Activated CD4-positive, alpha-beta memory T cell treated with anti-CD3 and anti-CD28 coated beads, Interleukin-2, amount 10 ng/mL, durations not matched to agents 7 days and 5 days (primary cell): Measurements from ENCODE around the gene SRPK1. TPM values are rescaled to one million over a fixed set of nuclear protein-coding genes. Genes with fewer than 3 reads are reported as not detected.

Experiments used
- CTCF ChIA-PET: fragments of 350-600 bp; sonication (Branson Sonifier 250); formaldehyde crosslinking; loops from one replicate; lab custom pipeline; 2021; ENCODE audit warnings: antibody characterized with exemption, inconsistent platforms; lab: Charles Lee
- POLR2A ChIA-PET: fragments of 350-600 bp; sonication (Branson Sonifier 250); formaldehyde crosslinking; loops from one replicate; lab custom pipeline; 2021; ENCODE audit warnings: antibody characterized with exemption; lab: Charles Lee
- DNase-seq: peaks from one replicate; pipeline ENCODE4 v3.0.0-alpha.2; 2020
- H3K27ac Mint-ChIP-seq: one replicate; pipeline ENCODE4 v1.8.0; 2021; ENCODE audit warnings: mild to moderate bottlenecking, mixed read lengths
- H3K27me3 Mint-ChIP-seq: one replicate; pipeline ENCODE4 v1.8.0; 2021; ENCODE audit warnings: mixed read lengths
- H3K36me3 Mint-ChIP-seq: one replicate; pipeline ENCODE4 v1.8.0; 2021; ENCODE audit warnings: low read depth, mixed read lengths
- H3K4me1 Mint-ChIP-seq: one replicate; pipeline ENCODE4 v1.8.0; 2021; ENCODE audit warnings: mixed read lengths
- H3K4me3 Mint-ChIP-seq: one replicate; pipeline ENCODE4 v1.8.0; 2021; ENCODE audit warnings: mild to moderate bottlenecking, mixed read lengths
- H3K9me3 Mint-ChIP-seq: one replicate; pipeline ENCODE4 v1.8.0; 2021; ENCODE audit warnings: mixed read lengths
- total RNA-seq, 2 experiments: library from RNA; stranded (reverse); gene quantifications; one replicate each; pipeline ENCODE4 v1.2.3, GENCODE V29; 2021

The SRPK1 gene
- total RNA-seq, 2 experiments from 2014 or later: 83.0 to 85.4 TPM

- Mint-ChIP-seq H3K4me1 (no peaks in the 10 kb centered on the region), H3K27ac (no peak overlapping the region), H3K27me3 (peaks cover 8% of the 10 kb centered on the region), H3K4me3 (no peak overlapping the region), H3K36me3 (no peaks in the 10 kb centered on the region), H3K9me3 (no peaks in the 10 kb centered on the region)
- ChIA-PET CTCF (no interaction called here), POLR2A (no interaction called here)
- no peak for DNase-seq
These were observed 125.3 kb downstream of the SRPK1 start for GRCh38 chr6:35795453-35796071.

- CTCF ChIA-PET: no interaction called here
- POLR2A ChIA-PET: no interaction called here
- H3K4me3 Mint-ChIP-seq: no peak overlapping the region
- DNase-seq: no peak
- peaks cover 3% of the 10 kb centered on the region for H3K27me3 Mint-ChIP-seq
- H3K4me1 Mint-ChIP-seq: no peaks in the 10 kb centered on the region
- H3K36me3 Mint-ChIP-seq: no peaks in the 10 kb centered on the region
- no peak overlapping the region for H3K27ac Mint-ChIP-seq
- H3K9me3 Mint-ChIP-seq: no peaks in the 10 kb centered on the region
These were observed 126.1 kb downstream of the SRPK1 start for GRCh38 chr6:35794536-35795452.

DNA sequence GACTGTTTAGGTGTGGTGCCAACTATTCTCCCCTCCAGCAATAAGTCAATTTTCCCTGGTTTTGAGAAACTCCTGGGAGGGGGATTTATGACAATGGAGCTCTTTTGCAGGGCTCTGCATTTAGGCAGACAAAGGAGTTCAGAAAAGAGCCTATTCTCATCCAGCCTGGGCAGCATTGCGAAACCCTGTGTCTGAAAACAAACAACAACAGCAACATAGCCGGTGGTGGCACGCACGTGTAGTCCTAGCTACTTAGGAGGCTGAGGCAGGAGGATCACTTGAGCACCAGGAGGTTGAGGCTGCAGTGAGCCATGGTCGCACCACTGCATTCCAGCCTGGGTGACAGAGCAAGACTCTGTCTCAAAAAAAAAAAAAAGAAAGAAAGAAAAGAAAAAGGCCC is 130.2 kb downstream of the SRPK1 start:
- ChIA-PET CTCF (no interaction called here), POLR2A (no interaction called here)
- no peak for DNase-seq
- Mint-ChIP-seq H3K27me3 (peaks cover 28% of the 10 kb centered on the region), H3K36me3 (no peaks in the 10 kb centered on the region), H3K9me3 (no peaks in the 10 kb centered on the region), H3K27ac (no peak overlapping the region), H3K4me1 (no peaks in the 10 kb centered on the region), H3K4me3 (no peak overlapping the region)

- Mint-ChIP-seq H3K9me3 (no peaks in the 10 kb centered on the region), H3K36me3 (no peaks in the 10 kb centered on the region), H3K27me3 (peaks cover 42% of the 10 kb centered on the region), H3K4me3 (no peak overlapping the region), H3K27ac (no peak overlapping the region), H3K4me1 (no peaks in the 10 kb centered on the region)
- no peak for DNase-seq
- POLR2A ChIA-PET: interaction anchor here (1.1 kb wide), 1 partner anchor 9 kb away, joined by 3 read pairs; the partner anchor contains the start of gene CLPS
- CTCF ChIA-PET: interaction anchor here (1.3 kb wide), 1 partner anchor 9 kb away, joined by 3 read pairs; the partner anchor contains the start of gene CLPS
These were observed 132.4 kb downstream of the SRPK1 start for GRCh38 chr6:35788423-35788982.

- CTCF ChIA-PET: no interaction called here
- POLR2A ChIA-PET: interaction anchor here (0.5 to 1.1 kb wide), 2 partner anchors 10 to 241 kb away, joined by 3 read pairs; partner anchors contain the start of gene CLPS
- Mint-ChIP-seq H3K27ac (no peak overlapping the region), H3K4me3 (no peak overlapping the region), H3K27me3 (peaks cover 42% of the 10 kb centered on the region), H3K36me3 (no peaks in the 10 kb centered on the region), H3K9me3 (no peaks in the 10 kb centered on the region), H3K4me1 (no peaks in the 10 kb centered on the region)
- DNase-seq: no peak
These were observed 133.4 kb downstream of the SRPK1 start for GRCh38 chr6:35787266-35788218.

DNA sequence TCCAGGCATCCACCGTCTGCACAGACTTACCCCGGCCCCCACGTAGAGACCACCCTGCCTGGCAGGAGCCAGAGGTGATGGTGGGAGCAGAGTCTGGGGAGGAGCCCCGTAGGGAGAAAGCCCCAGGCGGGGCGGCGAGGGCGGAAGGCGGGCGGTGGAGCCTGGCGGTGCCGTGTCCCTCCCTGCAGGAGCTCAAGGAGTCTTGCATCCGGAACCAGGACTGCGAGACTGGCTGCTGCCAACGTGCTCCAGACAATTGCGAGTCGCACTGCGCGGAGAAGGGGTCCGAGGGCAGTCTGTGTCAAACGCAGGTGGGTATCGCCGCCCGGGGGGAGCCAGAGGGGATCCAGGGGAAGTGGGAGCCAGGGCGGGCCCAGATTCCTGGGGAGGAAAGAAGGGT is 134.1 kb downstream of the SRPK1 start:
- Mint-ChIP-seq H3K4me1 (no peaks in the 10 kb centered on the region), H3K36me3 (no peaks in the 10 kb centered on the region), H3K27ac (no peak overlapping the region), H3K4me3 (no peak overlapping the region), H3K9me3 (no peaks in the 10 kb centered on the region), H3K27me3 (peaks cover 42% of the 10 kb centered on the region)
- ChIA-PET CTCF (no interaction called here), POLR2A (no interaction called here)
- DNase-seq: no peak

GRCh38 chr6:35786272-35786671 is 134.6 kb downstream of the SRPK1 start:
- Mint-ChIP-seq H3K9me3 (no peaks in the 10 kb centered on the region), H3K27me3 (peaks cover 43% of the 10 kb centered on the region), H3K4me1 (no peaks in the 10 kb centered on the region), H3K27ac (no peak overlapping the region), H3K4me3 (no peak overlapping the region), H3K36me3 (no peaks in the 10 kb centered on the region)
- CTCF ChIA-PET: no interaction called here
- POLR2A ChIA-PET: no interaction called here
- no peak for DNase-seq

DNA sequence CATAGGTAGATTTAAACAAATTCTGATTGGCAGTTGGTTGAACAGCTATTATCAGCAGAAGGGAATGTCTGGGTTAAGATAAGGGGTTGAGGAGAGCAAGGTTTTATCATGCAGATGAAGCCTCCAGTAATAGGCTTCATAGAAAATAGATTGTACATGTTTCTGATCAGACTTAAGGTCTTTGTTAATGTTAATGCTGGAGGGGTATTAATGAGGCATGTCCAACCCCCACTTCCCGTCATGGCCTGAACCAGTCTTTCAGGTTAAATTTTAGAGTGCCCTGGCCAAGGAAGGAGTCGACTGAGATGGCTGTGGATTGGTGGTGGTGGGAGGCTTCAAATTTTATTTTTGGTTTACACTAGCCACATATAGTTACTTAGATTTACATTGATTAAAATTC is 136.7 kb downstream of the SRPK1 start:
- POLR2A ChIA-PET: no interaction called here
- H3K4me3 Mint-ChIP-seq: no peak overlapping the region

More for the DNA sequence above, 136.7 kb downstream of the SRPK1 start:
- CTCF ChIA-PET: no interaction called here
- H3K27ac Mint-ChIP-seq: no peak overlapping the region
- H3K4me1 Mint-ChIP-seq: no peaks in the 10 kb centered on the region
- no peaks in the 10 kb centered on the region for H3K9me3 Mint-ChIP-seq
- peaks cover 45% of the 10 kb centered on the region for H3K27me3 Mint-ChIP-seq
- no peak for DNase-seq
- H3K36me3 Mint-ChIP-seq: no peaks in the 10 kb centered on the region

Other genes with a start within 250 kb of the SRPK1 start
- 10 to 100 TPM; 51.1 to 51.5 TPM for gene FKBP5, start 232.2 kb downstream of the SRPK1 start, total RNA-seq
- gene ARMC12, start 184.1 kb downstream of the SRPK1 start, total RNA-seq: 1 to 10 TPM in 1 of 2 experiments, under 1 TPM in 1; 0.40 to 1.3 TPM
- gene CLPSL2, start 144.5 kb downstream of the SRPK1 start, total RNA-seq: not detected
- gene CLPSL1, start 140.1 kb downstream of the SRPK1 start, total RNA-seq: not detected
- gene CLPS, start 123.8 kb downstream of the SRPK1 start, total RNA-seq: not detected
- gene LHFPL5, start 115.7 kb downstream of the SRPK1 start, total RNA-seq: not detected
- gene SLC26A8, start 103.5 kb upstream of the SRPK1 start, total RNA-seq: not detected
- gene MAPK14, start 106.7 kb upstream of the SRPK1 start, total RNA-seq: 10 to 100 TPM; 71.4 to 72.2 TPM
- gene MAPK13, start 209.4 kb upstream of the SRPK1 start, total RNA-seq: 10 to 100 TPM; 53.7 to 56.2 TPM